HepG2 (cell line): Measurements from ENCODE around the gene NELFCD. TPM values are rescaled to one million over a fixed set of nuclear protein-coding genes. Genes with fewer than 3 reads are reported as not detected.

Source experiments
- CBX2 ChIP-seq, 2 experiments: fragments of 200-600 bp in 1 of 2; sonication (generic); formaldehyde crosslinking in 1 of 2; IDR thresholded peaks; 2 replicates each; pipeline versions ENCODE4 v1.7.0 to v1.8.1; 2018 to 2022; ENCODE audit warnings: low read depth in 2 of 2, low read length in 1 of 2, mild to moderate bottlenecking in 1 of 2, missing genetic modification reagents in 1 of 2
- ETV5 ChIP-seq: IDR thresholded peaks from 2 replicates; pipeline ENCODE4 v1.6.1; 2018; ENCODE audit warnings: missing biosample characterization, missing genetic modification reagents, inconsistent platforms, borderline replicate concordance
- FOXO1 ChIP-seq: sonication (generic); formaldehyde crosslinking; IDR thresholded peaks from 2 replicates; pipeline ENCODE4 v1.4.0; 2020; ENCODE audit warnings: missing genetic modification reagents
- HNRNPK ChIP-seq: fragments of 200-400 bp; formaldehyde crosslinking; IDR thresholded peaks from 2 replicates; pipeline ENCODE4 v1.6.1; 2018; ENCODE audit warnings: low read length, low read depth, moderate library complexity, mild to moderate bottlenecking; ENCODE audit not compliant: poor library complexity, severe bottlenecking
- KAT8 ChIP-seq: IDR thresholded peaks from 2 replicates; pipeline ENCODE4 v1.6.1; 2016; ENCODE audit warnings: missing genetic modification reagents, missing compliant biosample characterization
- KLF13 ChIP-seq: sonication (generic); formaldehyde crosslinking; IDR thresholded peaks from 2 replicates; pipeline ENCODE4 v1.4.0; 2020; ENCODE audit warnings: mild to moderate bottlenecking, missing genetic modification reagents
- SAP130 ChIP-seq: IDR thresholded peaks from 2 replicates; pipeline ENCODE4 v1.6.1; 2016; ENCODE audit warnings: low read depth
- ZNF225 ChIP-seq: sonication (generic); formaldehyde crosslinking; IDR thresholded peaks from 2 replicates; pipeline ENCODE4 v1.4.0; 2020; ENCODE audit warnings: mild to moderate bottlenecking, missing genetic modification reagents
- ZNF430 ChIP-seq: sonication (generic); formaldehyde crosslinking; IDR thresholded peaks from 2 replicates; pipeline ENCODE4 v1.9.0; 2021; ENCODE audit warnings: mild to moderate bottlenecking, missing genetic modification reagents
- ZNF577 ChIP-seq: sonication (generic); formaldehyde crosslinking; IDR thresholded peaks from 2 replicates; pipeline ENCODE4 v1.4.0; 2020; ENCODE audit warnings: mild to moderate bottlenecking, low read depth, missing genetic modification reagents, borderline replicate concordance
- ZNF713 ChIP-seq: sonication (generic); formaldehyde crosslinking; IDR thresholded peaks from 2 replicates; pipeline ENCODE4 v1.4.0; 2020; ENCODE audit warnings: mild to moderate bottlenecking, missing genetic modification reagents
- ZNF747 ChIP-seq: sonication (generic); formaldehyde crosslinking; IDR thresholded peaks from 2 replicates; pipeline ENCODE4 v1.8.1; 2023; ENCODE audit warnings: missing genetic modification reagents, mild to moderate bottlenecking, borderline replicate concordance
- ZNF761 ChIP-seq: sonication (generic); formaldehyde crosslinking; conservative IDR thresholded peaks from 2 replicates; pipeline ENCODE4 v1.4.0; 2020; ENCODE audit warnings: mild to moderate bottlenecking, missing genetic modification reagents
- polyA plus RNA-seq, 8 experiments: library from polyadenylated mRNA; depleted of rRNA in 3 of 8; stranded (reverse) in 7 of 8; unstranded in 1 of 8; fragments of >200 nt; fragmentation: Illumina TruSeq in 4 of 8; extraction: Trizol in 4 of 8; gene quantifications; 2 replicates each; pipeline versions ENCODE4 v1.2.1 to v1.2.3, GENCODE V29; 2011 to 2016; ENCODE audit warnings: low read depth in 4 of 8, missing spikeins in 1 of 8, mixed read lengths in 1 of 8; ENCODE audit not compliant: insufficient read depth in 1 of 8
- total RNA-seq, 5 experiments: library from RNA; depleted of rRNA; stranded (reverse); fragments of >200 nt; fragmentation: Illumina TruSeq; extraction: Trizol; gene quantifications; 2 replicates each; pipeline ENCODE4 v1.2.3, GENCODE V29; 2016; ENCODE audit warnings: low read depth in 1 of 5
- TF ChIP-seq, protein P1 (sequence below): sonication (generic); formaldehyde crosslinking; IDR thresholded peaks from 2 replicates; pipeline ENCODE4 v1.5.0; 2020; ENCODE audit warnings: mild to moderate bottlenecking, missing genetic modification reagents, borderline replicate concordance
- TF ChIP-seq, protein P2 (sequence below): sonication (generic); formaldehyde crosslinking; IDR thresholded peaks from 2 replicates; pipeline ENCODE4 v1.8.1; 2023; ENCODE audit warnings: mild to moderate bottlenecking, missing genetic modification reagents
- TF ChIP-seq, protein P3 (sequence below): sonication (generic); formaldehyde crosslinking; IDR thresholded peaks from 2 replicates; pipeline ENCODE4 v1.5.1; 2020; ENCODE audit warnings: mild to moderate bottlenecking, missing genetic modification reagents, borderline replicate concordance
- TF ChIP-seq, protein P4 (sequence below): conservative IDR thresholded peaks from 2 replicates; pipeline ENCODE4 v1.6.1; 2018; ENCODE audit warnings: missing genetic modification reagents

Gene NELFCD
- total and polyA plus RNA-seq, 2 of the 13 experiments (the other 11 are each of a cell fraction or from before 2014, with no cell fraction given) = 159 to 203 TPM

DNA sequence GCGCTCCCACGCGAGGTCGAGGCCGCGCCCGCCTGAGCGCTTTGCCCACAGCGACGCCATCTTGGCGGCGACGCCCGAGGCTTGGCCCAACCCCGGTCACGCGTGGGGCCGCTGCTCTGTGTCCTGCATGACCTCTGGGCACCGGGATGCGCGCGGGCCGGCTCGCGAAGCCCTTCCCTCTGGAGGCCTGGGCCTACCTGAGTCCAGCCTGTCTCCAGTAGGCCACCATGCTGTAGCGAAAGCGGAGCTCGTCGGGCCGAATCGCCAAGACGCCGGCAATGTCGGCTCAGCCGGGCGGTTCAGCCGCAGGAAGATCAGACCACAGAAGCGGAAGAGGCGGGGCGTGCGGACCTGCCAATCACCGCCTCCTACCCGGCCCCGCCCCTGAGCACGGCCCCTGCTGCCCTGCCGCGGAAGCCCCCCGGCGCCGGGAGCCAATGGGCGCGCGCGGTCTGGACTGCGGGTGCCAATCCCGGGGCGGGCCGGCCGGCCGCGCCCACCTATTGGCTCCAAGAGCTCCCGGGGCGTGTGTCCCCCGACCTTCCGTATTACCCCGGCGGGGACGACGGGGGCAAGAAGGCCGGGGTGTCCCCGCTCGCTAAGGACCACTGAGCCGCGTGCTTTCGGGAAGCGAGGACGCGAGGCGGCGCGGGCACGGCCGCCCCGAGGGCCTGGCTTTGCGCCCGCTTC lies 51.1 kb downstream of the NELFCD start, which contains the start of gene ATP5F1E (continued):
- TF ChIP-seq, protein P1, sequence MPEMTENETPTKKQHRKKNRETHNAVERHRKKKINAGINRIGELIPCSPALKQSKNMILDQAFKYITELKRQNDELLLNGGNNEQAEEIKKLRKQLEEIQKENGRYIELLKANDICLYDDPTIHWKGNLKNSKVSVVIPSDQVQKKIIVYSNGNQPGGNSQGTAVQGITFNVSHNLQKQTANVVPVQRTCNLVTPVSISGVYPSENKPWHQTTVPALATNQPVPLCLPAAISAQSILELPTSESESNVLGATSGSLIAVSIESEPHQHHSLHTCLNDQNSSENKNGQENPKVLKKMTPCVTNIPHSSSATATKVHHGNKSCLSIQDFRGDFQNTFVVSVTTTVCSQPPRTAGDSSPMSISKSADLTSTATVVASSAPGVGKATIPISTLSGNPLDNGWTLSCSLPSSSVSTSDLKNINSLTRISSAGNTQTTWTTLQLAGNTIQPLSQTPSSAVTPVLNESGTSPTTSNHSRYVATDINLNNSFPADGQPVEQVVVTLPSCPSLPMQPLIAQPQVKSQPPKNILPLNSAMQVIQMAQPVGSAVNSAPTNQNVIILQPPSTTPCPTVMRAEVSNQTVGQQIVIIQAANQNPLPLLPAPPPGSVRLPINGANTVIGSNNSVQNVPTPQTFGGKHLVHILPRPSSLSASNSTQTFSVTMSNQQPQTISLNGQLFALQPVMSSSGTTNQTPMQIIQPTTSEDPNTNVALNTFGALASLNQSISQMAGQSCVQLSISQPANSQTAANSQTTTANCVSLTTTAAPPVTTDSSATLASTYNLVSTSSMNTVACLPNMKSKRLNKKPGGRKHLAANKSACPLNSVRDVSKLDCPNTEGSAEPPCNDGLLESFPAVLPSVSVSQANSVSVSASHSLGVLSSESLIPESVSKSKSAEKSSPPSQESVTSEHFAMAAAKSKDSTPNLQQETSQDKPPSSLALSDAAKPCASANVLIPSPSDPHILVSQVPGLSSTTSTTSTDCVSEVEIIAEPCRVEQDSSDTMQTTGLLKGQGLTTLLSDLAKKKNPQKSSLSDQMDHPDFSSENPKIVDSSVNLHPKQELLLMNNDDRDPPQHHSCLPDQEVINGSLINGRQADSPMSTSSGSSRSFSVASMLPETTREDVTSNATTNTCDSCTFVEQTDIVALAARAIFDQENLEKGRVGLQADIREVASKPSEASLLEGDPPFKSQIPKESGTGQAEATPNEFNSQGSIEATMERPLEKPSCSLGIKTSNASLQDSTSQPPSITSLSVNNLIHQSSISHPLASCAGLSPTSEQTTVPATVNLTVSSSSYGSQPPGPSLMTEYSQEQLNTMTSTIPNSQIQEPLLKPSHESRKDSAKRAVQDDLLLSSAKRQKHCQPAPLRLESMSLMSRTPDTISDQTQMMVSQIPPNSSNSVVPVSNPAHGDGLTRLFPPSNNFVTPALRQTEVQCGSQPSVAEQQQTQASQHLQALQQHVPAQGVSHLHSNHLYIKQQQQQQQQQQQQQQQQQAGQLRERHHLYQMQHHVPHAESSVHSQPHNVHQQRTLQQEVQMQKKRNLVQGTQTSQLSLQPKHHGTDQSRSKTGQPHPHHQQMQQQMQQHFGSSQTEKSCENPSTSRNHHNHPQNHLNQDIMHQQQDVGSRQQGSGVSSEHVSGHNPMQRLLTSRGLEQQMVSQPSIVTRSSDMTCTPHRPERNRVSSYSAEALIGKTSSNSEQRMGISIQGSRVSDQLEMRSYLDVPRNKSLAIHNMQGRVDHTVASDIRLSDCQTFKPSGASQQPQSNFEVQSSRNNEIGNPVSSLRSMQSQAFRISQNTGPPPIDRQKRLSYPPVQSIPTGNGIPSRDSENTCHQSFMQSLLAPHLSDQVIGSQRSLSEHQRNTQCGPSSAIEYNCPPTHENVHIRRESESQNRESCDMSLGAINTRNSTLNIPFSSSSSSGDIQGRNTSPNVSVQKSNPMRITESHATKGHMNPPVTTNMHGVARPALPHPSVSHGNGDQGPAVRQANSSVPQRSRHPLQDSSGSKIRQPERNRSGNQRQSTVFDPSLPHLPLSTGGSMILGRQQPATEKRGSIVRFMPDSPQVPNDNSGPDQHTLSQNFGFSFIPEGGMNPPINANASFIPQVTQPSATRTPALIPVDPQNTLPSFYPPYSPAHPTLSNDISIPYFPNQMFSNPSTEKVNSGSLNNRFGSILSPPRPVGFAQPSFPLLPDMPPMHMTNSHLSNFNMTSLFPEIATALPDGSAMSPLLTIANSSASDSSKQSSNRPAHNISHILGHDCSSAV (CRISPR knock-in tag) = no peak
- TF ChIP-seq KLF13 (CRISPR knock-in tag) (peak; percentile 96), HNRNPK (peak; percentile 79), FOXO1 (CRISPR knock-in tag) (peak; percentile 71), ZNF430 (CRISPR knock-in tag) (peak; percentile 93), ZNF761 (peak; percentile 89; the same call in 1 of the 2 replicates), SAP130 (CRISPR knock-in tag) (peak; percentile 96), ZNF577 (no peak), ZNF713 (peak; percentile 96), ZNF225 (CRISPR knock-in tag) (peak; percentile 98), ETV5 (CRISPR knock-in tag) (peak; percentile 40), KAT8 (peak; percentile 91), ZNF747 (peak; percentile 90; the same call in 1 of the 2 replicates), CBX2 (IDR thresholded peaks at IDR 0.05; ENCODE audit: low read depth, low read length) (no peak), CBX2 (CRISPR knock-in tag; IDR thresholded peaks at IDR 0.05; ENCODE audit: low read depth) (peak; percentile 100; the same call in 1 of the 2 replicates)
- TF ChIP-seq, protein P2, sequence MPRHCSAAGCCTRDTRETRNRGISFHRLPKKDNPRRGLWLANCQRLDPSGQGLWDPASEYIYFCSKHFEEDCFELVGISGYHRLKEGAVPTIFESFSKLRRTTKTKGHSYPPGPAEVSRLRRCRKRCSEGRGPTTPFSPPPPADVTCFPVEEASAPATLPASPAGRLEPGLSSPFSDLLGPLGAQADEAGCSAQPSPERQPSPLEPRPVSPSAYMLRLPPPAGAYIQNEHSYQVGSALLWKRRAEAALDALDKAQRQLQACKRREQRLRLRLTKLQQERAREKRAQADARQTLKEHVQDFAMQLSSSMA = peak; percentile 97
- TF ChIP-seq, protein P3, sequence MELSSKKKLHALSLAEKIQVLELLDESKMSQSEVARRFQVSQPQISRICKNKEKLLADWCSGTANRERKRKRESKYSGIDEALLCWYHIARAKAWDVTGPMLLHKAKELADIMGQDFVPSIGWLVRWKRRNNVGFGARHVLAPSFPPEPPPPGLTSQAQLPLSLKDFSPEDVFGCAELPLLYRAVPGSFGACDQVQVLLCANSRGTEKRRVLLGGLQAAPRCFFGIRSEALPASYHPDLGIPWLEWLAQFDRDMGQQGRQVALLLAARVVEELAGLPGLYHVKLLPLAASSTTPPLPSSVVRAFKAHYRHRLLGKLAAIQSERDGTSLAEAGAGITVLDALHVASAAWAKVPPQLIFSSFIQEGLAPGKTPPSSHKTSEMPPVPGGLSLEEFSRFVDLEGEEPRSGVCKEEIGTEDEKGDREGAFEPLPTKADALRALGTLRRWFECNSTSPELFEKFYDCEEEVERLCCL (CRISPR knock-in tag) = peak; percentile 91; the same call in 1 of the 2 replicates
- TF ChIP-seq, protein P4, sequence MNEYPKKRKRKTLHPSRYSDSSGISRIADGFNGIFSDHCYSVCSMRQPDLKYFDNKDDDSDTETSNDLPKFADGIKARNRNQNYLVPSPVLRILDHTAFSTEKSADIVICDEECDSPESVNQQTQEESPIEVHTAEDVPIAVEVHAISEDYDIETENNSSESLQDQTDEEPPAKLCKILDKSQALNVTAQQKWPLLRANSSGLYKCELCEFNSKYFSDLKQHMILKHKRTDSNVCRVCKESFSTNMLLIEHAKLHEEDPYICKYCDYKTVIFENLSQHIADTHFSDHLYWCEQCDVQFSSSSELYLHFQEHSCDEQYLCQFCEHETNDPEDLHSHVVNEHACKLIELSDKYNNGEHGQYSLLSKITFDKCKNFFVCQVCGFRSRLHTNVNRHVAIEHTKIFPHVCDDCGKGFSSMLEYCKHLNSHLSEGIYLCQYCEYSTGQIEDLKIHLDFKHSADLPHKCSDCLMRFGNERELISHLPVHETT (CRISPR knock-in tag) = peak; percentile 78
